ENCODE results near the gene CLIC6.

DNA sequence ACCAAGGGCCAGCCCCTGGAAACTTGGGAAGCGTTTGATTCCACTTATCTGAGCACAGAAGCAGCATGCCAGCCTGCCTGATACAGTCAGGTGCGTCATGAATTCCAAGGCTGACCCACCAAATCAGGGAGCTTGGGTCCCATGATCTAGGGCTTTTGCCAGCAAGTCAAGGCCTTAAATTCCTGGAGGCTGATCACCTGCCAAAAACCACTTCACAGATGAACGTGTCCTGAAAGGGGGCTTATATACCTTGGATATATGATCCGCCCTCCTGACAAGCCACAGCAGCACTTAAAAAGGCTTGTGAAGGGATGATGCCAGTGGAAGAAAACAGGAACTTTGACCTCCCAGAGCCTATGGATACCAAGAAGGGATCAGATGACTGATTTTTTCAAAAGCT lies 24.0 kb upstream of the CLIC6 start:
- TF ChIP-seq, protein P1, sequence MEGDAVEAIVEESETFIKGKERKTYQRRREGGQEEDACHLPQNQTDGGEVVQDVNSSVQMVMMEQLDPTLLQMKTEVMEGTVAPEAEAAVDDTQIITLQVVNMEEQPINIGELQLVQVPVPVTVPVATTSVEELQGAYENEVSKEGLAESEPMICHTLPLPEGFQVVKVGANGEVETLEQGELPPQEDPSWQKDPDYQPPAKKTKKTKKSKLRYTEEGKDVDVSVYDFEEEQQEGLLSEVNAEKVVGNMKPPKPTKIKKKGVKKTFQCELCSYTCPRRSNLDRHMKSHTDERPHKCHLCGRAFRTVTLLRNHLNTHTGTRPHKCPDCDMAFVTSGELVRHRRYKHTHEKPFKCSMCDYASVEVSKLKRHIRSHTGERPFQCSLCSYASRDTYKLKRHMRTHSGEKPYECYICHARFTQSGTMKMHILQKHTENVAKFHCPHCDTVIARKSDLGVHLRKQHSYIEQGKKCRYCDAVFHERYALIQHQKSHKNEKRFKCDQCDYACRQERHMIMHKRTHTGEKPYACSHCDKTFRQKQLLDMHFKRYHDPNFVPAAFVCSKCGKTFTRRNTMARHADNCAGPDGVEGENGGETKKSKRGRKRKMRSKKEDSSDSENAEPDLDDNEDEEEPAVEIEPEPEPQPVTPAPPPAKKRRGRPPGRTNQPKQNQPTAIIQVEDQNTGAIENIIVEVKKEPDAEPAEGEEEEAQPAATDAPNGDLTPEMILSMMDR (conservative IDR thresholded peaks at IDR 0.05 in 1 of 2, IDR thresholded peaks at IDR 0.05 in 1 of 2; ENCODE audit: extremely low read depth in 1 of 2, insufficient read depth in 1 of 2, low read depth in 1 of 2, low read length in 2 of 2), result no peak
- TF ChIP-seq EZH2 (IDR thresholded peaks at IDR 0.05; ENCODE audit: borderline replicate concordance, low read length), result no peak
